DOHH2 (cell line): ENCODE measurements around the gene KCNA4.

Experiments
- H3F3A ChIP-seq: fragments of 200-600 bp; sonication (generic), shearing (Covaris generic); 2 replicates; pipeline ENCODE4 v1.6.0; 2016; ENCODE audit warnings: antibody characterized with exemption, mild to moderate bottlenecking; ENCODE audit not compliant: control insufficient read depth, insufficient read depth
- H3K27ac ChIP-seq: fragments of 200-600 bp; sonication (generic); 2 replicates; pipeline ENCODE4 v1.5.1; 2014; ENCODE audit warnings: low read depth, mild to moderate bottlenecking, low read length, moderate library complexity
- H3K27me3 ChIP-seq: fragments of 200-600 bp; sonication (generic); 2 replicates; pipeline ENCODE4 v1.6.1; 2014; ENCODE audit warnings: mild to moderate bottlenecking, low read length, mixed read lengths; ENCODE audit not compliant: control insufficient read depth
- H3K36me3 ChIP-seq: fragments of 200-600 bp; sonication (generic); 2 replicates; pipeline ENCODE4 v1.6.1; 2014; ENCODE audit warnings: mild to moderate bottlenecking, low read length, moderate library complexity, mixed read lengths; ENCODE audit not compliant: control insufficient read depth
- H3K4me1 ChIP-seq: fragments of 200-600 bp; sonication (generic); 2 replicates; pipeline ENCODE4 v1.6.1; 2014; ENCODE audit warnings: mild to moderate bottlenecking, low read length, mixed read lengths; ENCODE audit not compliant: control insufficient read depth
- H3K4me2 ChIP-seq: fragments of 200-600 bp; sonication (generic); 2 replicates; pipeline ENCODE4 v1.6.0; 2014; ENCODE audit warnings: mild to moderate bottlenecking, low read length, moderate library complexity
- H3K4me3 ChIP-seq: fragments of 200-600 bp; sonication (generic); 2 replicates; pipeline ENCODE4 v1.5.1; 2014; ENCODE audit warnings: mild to moderate bottlenecking, low read length, mixed read lengths
- H3K79me2 ChIP-seq: fragments of 200-600 bp; sonication (generic); 2 replicates; pipeline ENCODE4 v1.6.1; 2014; ENCODE audit warnings: mild to moderate bottlenecking, low read length, mixed read lengths; ENCODE audit not compliant: control insufficient read depth
- H3K9me2 ChIP-seq: fragments of 200-600 bp; sonication (generic); replicated peaks from 2 replicates; pipeline ENCODE4 v1.6.1; 2014; ENCODE audit warnings: mild to moderate bottlenecking, low read length, mixed read lengths; ENCODE audit not compliant: control insufficient read depth
- H3K9me3 ChIP-seq: fragments of 200-600 bp; sonication (generic); 2 replicates; pipeline ENCODE4 v1.6.1; 2014; ENCODE audit warnings: antibody characterized with exemption, low read length, mixed read lengths; ENCODE audit not compliant: control insufficient read depth, insufficient read depth
- H4K20me1 ChIP-seq: fragments of 200-600 bp; sonication (generic); 2 replicates; pipeline ENCODE4 v1.6.0; 2014; ENCODE audit warnings: low read depth, mild to moderate bottlenecking, antibody characterized with exemption, low read length, moderate library complexity; ENCODE audit not compliant: control insufficient read depth, insufficient read depth
- CTCF ChIP-seq: fragments of 200-600 bp; sonication (generic); IDR thresholded peaks from one replicate; pipeline ENCODE4 v1.5.1; 2014; ENCODE audit warnings: antibody characterized with exemption, mild to moderate bottlenecking, low read depth, low read length; ENCODE audit not compliant: poor library complexity, severe bottlenecking
- EZH2phosphoT487 ChIP-seq: fragments of 200-600 bp; sonication (generic); IDR thresholded peaks from 2 replicates; pipeline ENCODE4 v1.6.1; 2017; ENCODE audit warnings: borderline replicate concordance, mild to moderate bottlenecking, antibody characterized with exemption, low read length, moderate library complexity, mixed read lengths

Gene KCNA4

GRCh38 chr11:30018495-30018894 lies 1.7 kb upstream of the KCNA4 start:
- H3K27me3 ChIP-seq = no peaks in the 10 kb centered on the region

DNA sequence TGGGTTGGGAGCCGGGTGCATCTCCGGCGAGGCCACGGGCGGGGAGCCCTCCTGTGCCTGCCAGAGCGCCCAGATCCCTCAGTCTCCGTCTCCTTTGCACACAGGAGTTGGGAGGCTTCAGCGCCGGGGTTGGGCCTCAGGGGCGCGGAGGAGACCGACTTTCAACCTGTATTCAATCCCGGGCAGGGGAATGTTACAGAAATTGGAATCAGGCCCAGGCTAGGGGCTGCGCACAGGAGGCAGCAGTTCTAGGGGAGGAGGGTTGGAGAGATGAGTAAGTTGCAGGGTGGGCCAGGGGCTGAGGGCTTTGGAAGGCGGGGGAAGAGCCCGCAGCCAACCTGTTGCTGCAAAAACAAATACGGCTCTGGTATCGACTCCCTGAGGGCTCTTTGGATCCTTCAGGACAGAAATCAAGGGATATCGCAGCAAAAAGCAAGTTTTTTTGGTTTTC lies 640 bp upstream of the KCNA4 start:
- Histone ChIP-seq H3K27me3 (no peaks in the 10 kb centered on the region), H3K9me2 (no peaks in the 10 kb centered on the region), H3K27ac (no peak overlapping the region), H3F3A (no peaks in the 10 kb centered on the region), H3K9me3 (no peaks in the 10 kb centered on the region), H3K4me3 (no peak overlapping the region), H4K20me1 (no peaks in the 10 kb centered on the region), H3K79me2 (no peaks in the 10 kb centered on the region), H3K4me2 (no peak overlapping the region), H3K36me3 (no peaks in the 10 kb centered on the region), H3K4me1 (no peaks in the 10 kb centered on the region)
- TF ChIP-seq CTCF (no peak), EZH2phosphoT487 (no peak)

More at GRCh38 chr11:30018495-30018894, 1.7 kb upstream of the KCNA4 start:
- Histone ChIP-seq H3K27ac (no peak overlapping the region), H3K79me2 (no peaks in the 10 kb centered on the region), H3F3A (no peaks in the 10 kb centered on the region), H3K4me1 (no peaks in the 10 kb centered on the region), H3K9me3 (no peaks in the 10 kb centered on the region), H3K36me3 (no peaks in the 10 kb centered on the region), H3K4me2 (no peak overlapping the region), H4K20me1 (no peaks in the 10 kb centered on the region), H3K9me2 (no peaks in the 10 kb centered on the region), H3K4me3 (no peak overlapping the region)
- no peak for TF ChIP-seq EZH2phosphoT487
- no peak for TF ChIP-seq CTCF

DNA sequence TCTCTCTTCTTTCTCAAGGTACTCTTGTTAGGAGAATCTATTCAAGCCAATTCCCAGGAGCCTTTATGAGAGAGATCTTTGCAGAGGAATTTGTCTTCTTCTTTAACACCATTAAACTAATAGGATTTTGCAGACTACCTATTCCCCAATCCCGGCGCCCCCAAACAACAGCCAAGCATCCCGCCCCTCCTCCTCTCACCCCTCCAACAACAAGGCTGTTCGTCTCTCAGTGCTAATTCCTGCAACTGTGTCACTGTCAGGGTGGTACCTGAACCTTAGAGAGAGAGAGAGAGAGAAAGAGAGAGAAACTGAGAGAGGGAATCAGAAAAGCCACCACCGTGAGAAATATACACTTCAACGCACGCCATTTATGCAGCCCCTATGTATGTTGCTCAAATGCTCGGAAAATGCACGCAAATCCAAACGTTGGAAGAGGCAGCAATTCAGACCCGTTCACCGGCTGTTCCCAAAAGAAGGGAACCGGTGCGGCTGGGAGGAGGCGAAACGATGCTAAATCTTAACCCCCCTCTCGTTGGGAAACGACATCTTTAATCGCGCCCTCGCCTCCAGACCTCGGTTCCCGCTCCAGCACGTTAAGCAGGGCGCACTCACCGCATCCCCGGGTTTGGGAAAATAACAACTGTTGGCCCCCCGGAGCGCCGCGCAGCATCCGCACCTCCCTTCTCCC lies 961 bp downstream of the KCNA4 start:
- H3K27ac ChIP-seq = no peak overlapping the region
- H4K20me1 ChIP-seq = no peaks in the 10 kb centered on the region
- H3K9me3 ChIP-seq = no peaks in the 10 kb centered on the region; the same call in 1 of the 2 replicates
- H3K4me1 ChIP-seq = no peaks in the 10 kb centered on the region
- no peaks in the 10 kb centered on the region for H3K79me2 ChIP-seq
- no peaks in the 10 kb centered on the region for H3F3A ChIP-seq
- no peak overlapping the region for H3K4me3 ChIP-seq
- H3K27me3 ChIP-seq = no peaks in the 10 kb centered on the region
- no peaks in the 10 kb centered on the region for H3K36me3 ChIP-seq
- no peak overlapping the region for H3K4me2 ChIP-seq
- TF ChIP-seq EZH2phosphoT487 = no peak
- TF ChIP-seq CTCF = no peak
- no peaks in the 10 kb centered on the region for H3K9me2 ChIP-seq
